GM19035 (cell line): ENCODE results near the gene ESR1.

Source experiments
- ATAC-seq: cut with Tn5 transposase; IDR thresholded peaks from one replicate; pipeline ENCODE4 v1.9.1; 2021; ENCODE audit not compliant: unreplicated experiment

Gene ESR1

DNA sequence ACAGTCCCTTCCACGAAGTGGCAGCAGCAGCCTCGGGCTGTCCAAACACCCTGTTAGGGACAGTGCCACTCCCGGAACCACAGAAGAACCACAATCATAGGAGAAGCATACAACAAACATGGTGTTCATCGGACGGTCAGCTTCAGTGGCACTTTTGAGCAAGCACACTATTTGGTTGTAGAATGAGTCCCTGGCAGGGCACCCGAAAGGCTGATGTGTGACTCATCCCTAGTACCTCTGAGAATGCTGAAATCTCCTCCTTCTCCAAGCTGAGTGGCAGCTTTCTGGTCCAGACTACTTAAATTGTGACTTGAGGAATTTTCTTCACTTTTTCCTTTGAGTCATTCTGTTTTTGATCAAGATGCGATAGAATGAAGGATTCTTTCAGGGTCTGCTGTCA lies 282.5 kb downstream of the ESR1 start:
- ATAC-seq: no peak

DNA sequence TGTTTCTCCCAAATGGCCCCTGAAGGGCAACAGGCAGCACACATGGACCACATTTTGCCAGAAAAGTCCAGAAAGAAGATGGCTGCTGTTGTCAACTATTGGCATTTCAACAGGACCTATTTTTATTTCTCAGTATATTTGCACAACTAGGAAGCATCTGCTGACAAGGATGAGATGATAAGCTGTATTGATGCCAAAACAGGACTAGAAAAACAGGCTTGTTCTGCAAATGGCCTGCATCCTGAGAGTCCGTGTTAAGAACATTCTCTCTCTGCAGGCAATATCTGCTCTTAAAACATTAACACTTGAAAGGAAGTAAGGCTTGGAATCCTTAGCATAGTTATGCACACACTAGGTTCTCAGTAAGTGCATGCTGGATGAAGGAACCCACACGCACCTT lies 283.7 kb downstream of the ESR1 start:
- ATAC-seq: no peak

DNA sequence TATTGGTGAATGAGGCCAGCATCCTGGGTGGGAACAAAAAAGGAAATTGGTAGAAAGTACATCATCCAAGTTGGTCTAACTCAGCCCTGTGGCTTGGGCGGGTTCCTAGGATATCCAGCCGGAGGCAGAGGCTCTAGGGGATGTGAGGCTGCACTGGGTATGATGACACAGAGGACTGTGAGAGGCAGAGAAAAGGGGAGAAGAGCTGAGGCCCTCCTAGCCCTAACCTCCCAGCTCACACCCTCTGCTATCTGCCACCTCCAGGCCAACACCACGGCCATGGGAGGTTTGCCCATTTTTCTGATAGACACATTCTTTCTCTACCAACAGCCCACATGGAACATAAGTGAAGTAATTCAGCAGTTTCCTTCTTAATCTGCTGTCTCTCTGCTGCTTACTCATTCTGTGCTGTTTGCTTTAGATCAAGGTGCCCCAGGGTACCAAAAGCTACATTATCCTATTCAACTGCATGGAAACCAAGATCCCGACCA lies 284.4 kb downstream of the ESR1 start:
- ATAC-seq: no peak

DNA sequence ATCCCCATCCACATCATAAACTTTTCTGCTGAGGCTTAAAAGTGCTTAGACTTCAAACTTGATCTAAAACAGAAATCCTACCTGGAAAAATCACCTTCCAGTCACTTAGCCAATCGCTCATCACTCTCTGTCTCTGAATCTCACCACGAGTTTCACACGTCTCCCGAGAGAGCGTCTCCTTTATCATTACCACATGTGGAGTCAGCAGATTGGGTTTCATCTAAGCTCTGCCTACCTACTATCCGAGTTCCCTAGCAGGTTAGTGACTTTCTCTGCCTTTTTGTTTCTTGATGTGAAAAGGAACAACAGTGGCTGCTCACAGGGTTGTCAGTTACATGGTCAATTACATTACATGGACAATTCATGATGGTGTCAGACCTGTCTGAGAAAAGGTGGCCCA lies 286.2 kb downstream of the ESR1 start:
- ATAC-seq: no peak

DNA sequence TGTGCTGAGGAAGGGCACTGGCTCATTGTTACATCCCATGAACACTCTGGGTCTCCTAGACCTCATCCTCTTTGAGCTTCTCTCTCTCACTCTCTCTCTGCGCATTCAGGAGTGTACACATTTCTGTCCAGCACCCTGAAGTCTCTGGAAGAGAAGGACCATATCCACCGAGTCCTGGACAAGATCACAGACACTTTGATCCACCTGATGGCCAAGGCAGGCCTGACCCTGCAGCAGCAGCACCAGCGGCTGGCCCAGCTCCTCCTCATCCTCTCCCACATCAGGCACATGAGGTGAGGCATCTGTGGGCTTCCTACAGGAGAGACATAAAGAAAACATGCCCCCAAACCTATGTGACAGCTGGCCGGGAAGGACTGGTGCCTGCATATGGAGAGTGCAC lies 286.8 kb downstream of the ESR1 start:
- no peak for ATAC-seq

DNA sequence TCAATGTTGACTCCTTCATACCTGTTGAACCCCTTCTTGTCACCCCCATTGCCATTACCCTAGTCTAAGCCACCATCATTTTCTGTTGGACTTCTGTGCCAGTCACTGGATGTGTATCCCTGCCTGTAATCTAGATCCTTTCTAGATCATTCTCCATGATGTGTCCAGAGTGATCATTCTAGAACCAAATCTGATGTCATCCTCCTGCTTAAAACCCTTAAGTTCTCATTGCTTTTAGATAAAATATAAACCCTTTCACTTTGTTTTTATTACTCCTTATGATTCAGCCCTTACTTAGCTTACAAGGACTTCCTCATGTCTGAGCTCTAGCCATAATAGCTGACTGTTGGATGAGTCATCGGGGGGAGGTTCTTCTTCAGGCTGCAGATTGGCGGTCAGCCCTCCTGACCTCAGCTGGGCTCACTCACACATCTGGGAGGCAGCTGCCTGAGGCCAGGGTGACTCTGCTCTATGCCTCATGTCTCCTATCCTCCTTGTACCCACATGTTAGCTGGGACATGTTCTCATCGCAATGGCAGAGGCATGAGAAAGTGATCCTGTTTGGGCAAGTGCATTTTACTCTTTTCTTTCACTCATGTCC lies 287.6 kb downstream of the ESR1 start:
- no peak for ATAC-seq

DNA sequence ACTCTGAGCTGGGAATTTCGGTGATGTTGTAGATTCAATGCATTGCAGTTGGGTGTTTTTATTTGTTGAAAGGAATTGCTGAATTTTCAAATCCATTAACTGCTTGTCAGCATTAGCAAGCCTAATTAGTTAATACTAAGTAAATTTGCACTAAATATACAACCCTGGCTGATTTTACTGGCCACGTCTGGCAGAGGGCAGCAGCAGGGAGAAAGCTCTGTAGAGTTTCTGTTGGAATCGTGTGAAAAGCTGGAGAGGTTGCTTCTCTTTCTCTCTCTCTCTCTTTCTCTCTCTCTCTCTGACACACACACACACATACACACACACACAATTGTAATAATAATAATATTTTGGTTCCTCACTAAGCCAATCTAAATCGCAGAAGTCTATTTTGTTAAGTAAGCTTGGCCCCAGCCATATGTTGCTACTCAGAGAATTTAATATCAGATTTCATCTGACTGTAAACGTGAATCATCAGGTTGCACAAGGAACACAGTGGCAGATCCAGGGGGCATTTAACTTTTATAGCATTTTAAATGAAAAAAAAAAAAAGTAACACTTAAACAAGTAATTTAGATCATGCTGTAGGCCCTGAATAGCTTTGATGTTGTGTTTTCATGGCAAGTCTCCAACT lies 289.5 kb downstream of the ESR1 start:
- no peak for ATAC-seq

DNA sequence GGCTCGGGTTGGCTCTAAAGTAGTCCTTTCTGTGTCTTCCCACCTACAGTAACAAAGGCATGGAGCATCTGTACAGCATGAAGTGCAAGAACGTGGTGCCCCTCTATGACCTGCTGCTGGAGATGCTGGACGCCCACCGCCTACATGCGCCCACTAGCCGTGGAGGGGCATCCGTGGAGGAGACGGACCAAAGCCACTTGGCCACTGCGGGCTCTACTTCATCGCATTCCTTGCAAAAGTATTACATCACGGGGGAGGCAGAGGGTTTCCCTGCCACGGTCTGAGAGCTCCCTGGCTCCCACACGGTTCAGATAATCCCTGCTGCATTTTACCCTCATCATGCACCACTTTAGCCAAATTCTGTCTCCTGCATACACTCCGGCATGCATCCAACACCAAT lies 291.2 kb downstream of the ESR1 start:
- ATAC-seq: no peak

DNA sequence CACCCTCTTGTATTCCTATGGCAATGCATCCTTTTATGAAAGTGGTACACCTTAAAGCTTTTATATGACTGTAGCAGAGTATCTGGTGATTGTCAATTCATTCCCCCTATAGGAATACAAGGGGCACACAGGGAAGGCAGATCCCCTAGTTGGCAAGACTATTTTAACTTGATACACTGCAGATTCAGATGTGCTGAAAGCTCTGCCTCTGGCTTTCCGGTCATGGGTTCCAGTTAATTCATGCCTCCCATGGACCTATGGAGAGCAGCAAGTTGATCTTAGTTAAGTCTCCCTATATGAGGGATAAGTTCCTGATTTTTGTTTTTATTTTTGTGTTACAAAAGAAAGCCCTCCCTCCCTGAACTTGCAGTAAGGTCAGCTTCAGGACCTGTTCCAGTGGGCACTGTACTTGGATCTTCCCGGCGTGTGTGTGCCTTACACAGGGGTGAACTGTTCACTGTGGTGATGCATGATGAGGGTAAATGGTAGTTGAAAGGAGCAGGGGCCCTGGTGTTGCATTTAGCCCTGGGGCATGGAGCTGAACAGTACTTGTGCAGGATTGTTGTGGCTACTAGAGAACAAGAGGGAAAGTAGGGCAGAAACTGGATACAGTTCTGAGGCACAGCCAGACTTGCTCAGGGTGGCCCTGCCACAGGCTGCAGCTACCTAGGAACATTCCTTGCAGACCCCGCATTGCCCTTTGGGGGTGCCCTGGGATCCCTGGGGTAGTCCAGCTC lies 292.1 kb downstream of the ESR1 start:
- no peak for ATAC-seq

DNA sequence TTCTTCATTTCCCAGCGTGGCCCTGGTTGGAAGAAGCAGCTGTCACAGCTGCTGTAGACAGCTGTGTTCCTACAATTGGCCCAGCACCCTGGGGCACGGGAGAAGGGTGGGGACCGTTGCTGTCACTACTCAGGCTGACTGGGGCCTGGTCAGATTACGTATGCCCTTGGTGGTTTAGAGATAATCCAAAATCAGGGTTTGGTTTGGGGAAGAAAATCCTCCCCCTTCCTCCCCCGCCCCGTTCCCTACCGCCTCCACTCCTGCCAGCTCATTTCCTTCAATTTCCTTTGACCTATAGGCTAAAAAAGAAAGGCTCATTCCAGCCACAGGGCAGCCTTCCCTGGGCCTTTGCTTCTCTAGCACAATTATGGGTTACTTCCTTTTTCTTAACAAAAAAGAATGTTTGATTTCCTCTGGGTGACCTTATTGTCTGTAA lies 292.7 kb downstream of the ESR1 start:
- no peak for ATAC-seq

DNA sequence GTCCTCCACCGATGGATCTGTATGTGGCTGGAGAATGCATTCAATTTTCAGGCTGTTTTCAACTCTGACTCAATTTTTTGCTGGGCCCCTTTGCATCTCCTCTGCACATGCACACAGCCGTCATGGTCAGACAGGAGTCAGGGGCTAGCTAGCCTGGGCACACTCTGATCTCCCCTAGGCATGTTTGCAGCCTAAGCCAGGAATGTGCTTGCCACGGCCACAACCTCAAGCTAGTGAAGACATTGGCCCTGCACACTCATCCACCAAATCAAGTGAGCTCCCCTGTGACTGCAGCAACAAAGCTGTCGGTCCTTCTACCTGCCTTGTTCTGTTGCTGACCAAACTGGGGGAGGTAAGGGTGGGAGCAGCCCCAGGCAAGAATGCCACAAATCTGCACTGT lies 300.5 kb downstream of the ESR1 start:
- ATAC-seq: no peak

DNA sequence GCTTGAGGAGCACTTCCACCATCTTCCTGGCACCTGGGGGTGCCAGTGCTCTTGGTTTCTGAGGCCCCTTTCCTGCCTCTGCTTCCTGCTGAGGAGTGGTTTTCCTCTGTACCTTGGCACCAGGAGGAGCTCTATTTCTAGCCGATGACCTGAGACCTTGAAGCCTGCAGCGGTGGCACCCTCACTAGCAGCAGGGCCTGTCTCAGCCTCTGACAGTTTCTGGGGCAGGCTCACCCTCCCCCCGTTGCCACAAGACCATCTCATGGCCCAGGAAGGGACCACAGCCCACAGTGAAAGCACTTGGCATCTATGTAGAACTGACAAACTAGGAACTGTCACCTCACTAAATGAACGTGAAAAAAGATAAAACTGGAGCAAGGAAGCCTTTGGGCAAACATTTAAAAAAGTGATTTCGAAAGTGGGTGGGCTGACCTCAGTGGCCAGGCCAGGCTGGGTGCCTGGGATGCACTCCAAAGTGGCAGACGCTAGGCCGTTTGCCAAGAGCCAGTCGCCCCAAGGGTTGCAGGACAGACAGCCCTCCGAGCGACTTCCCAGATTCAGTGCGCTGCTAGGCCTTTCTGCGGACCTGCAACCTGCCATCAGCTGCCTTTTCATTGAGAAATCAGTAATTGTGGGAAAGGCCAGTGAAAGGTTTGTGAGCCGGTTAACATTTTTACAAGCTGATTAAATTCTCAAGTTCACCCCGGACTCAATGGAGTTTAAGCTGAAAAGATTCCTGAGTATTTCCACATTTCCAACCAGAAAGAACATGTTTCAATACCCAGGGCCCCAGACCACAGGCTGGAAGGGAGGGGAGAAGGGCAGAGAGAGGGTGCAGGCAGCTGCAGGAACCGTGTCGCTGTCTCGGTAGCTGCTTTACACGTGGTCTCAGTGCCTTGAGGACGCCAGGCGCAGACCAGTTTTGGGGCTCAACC lies 303.7 kb downstream of the ESR1 start:
- no peak for ATAC-seq

DNA sequence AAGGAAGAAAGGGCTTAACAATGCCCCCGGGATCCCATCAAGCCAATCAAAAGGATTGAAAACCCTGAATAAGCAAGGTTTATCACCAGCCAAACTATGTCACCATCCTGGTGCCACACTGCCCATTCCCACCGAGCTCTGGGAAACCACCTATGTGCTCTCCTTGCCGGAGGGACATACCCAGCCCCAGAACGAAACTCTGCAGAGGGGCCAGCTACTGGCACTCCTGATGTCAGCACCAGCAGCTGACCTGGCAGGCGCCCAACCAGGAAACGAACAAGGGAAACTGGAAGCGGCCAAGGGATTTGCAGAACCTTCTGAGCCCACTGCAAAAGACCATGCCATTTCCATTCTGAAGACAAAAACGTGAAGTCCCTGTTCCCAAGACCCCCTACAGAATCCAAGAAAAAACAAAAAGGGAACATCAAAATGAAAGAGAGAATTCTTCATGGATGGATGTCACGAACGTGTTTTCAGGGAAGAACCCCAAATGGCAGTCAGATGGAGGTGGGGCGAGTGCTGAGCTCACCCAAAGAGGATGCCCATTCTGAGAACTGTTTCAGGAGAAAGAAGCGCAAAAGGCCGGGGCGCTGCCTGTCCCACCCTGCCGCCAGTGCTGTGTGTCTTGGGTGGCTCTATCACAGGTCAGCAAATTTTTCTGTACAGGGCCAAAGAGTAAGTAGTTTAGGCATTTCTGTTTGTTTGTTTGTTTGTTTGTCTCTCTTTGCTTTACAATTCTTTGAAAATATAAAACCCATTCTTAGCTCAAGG lies 305.2 kb downstream of the ESR1 start:
- no peak for ATAC-seq

DNA sequence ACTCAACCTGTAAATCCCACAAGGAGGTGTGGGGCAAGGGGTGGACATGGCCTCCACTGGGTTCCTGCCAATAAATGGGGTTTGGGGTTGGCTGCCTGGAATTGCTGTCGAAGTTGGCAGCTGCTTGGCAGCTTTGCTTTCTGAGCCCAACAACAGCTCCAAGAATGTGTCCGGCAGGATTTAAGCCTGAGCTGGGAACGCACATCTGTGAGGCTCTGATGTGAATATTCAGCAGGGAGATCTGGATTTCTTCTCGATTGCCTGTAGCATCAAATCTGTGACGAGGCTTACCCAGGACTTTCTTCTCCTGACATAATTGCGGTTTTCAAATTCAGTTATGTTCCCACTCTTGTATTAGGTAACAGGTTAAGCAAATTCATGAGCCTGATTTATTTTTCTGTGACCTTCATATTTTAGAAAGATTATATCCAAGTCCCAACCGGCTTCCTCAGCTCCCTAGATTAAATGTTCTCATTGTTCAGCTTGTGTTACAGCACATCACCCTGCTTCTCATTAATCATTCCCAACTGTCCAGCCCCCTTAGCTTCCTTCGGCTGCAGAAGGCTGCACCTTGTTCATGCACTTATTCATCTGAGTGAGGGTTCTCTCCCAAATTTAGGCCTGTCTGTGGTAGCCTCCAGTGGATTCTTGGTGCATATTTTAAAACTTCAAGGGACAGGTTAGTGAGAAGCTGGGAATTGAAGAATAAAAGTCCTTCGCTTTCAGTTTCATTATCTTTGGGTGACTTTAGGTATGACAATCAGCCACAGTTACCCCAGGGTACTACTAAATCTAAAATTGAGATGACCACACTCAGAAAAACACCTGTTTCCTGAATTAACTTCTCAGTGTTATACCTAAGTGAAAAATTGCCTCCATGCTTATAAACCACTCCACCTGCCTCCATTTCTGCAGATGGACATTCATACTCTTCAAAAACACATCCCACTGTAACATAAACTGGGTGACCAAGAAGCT lies 310.0 kb downstream of the ESR1 start:
- peak; percentile 86 for ATAC-seq

DNA sequence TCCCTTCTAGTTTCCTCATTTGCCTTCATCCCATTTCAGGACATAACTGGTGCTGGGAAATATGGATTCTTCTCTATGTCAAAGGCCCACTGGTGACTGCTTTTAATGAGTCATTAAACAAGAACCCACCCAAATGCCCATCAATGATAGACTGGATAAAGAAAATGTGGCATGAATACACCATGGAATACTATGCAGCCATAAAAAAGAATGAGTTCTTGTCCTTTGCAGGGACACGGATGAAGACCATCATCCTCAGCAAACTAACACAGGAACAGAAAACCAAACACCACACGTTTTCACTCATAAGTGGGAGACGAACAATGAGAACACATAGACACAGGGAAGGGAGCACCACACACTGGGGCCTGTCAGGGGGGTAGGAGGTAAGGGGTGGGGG lies 310.7 kb downstream of the ESR1 start:
- no peak for ATAC-seq

DNA sequence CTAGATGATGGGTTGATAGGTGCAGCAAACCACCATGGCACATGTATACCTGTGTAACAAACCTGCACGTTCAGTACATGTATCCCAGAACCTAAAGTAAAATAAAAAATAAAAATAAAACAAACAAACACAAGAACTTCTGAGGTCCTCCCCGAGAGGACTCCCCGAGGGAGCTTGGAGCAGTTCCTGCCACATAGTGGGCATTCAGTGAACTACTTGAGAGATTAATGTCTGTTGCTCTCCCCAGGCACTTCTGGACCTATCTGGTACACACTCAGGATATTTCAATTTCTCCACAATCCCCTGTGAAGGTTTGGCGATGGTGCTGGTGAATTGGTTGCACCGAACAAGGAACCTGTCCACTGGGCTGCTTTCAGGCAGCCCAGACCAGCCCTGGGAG lies 311.2 kb downstream of the ESR1 start:
- ATAC-seq: no peak

DNA sequence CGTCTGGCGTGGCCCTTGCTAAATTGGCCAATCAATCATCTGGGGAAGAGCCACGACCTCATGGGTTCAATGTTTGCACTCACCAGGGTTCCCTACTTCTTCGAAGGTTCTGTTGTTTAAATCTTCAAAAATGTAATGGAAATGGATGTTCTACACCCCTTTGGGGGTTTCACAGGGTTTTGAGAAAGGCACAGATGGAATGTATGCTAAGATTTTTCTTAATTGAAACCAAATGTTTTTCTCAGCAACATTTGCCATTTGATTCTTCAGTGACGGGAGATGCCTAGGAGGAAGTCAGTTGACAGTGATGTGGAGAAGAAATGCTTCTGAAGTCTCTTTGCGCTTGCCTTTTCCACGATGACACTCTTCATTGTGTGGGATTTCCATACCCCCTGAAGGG lies 312.3 kb downstream of the ESR1 start:
- ATAC-seq: no peak

DNA sequence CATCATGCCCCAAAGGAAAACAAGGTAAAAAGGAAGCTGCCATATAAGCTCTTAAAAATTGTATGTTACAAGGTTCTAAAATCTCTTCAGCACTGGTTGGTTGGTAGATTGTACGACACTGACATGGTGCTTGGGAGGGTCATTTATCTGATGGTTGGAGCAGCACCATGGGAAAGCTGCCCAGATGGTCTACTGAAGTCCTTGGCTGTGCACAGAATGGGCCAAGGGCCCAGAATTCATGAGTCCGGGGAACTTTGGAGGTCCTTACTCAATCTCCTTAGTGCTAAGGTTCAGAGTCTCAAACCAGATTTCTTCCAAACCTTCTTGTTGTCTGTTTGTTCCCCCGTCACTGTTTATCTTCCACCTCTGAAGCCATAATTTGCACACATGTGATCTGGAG lies 314.4 kb downstream of the ESR1 start:
- no peak for ATAC-seq

DNA sequence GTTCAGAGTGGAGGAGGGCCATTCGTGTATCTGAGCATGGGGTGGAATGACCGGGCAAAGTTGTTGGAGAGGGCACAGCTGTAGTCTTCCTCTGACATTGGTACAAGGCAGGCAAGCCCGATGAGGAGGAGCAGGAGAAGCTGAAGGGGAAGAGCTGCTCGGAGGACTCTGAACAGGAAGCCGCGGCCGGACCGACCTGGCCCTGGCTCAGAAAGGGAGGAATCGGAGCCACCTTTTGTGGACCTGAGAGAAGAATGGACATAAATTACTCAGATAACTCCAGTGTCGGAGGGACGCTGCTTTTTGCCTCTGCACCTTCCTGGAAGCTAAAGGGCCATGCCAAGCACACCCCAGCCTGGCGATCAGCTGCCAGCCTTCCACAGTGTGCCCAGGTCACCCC lies 315.0 kb downstream of the ESR1 start:
- ATAC-seq: no peak
